Activated CD4-positive, alpha-beta T cell treated with anti-CD3 and anti-CD28 coated beads, Interleukin-2, Interleukin-4, amounts not matched to agents 100 ng/mL and 50 ng/mL, durations not matched to agents 16 hours and 8 hours (primary cell): Measurements from ENCODE around the gene DQX1.
A peak's percentile ranks its signal among the peaks of the same experiment; 100 is the strongest.
"Not testable (repeated sequence)": the region's sequence is repeated elsewhere in the genome, so short reads cannot be mapped to it uniquely, and the experiment has no call there.

Source experiments
- DNase-seq: peaks from one replicate; pipeline ENCODE4 v3.0.0-alpha.2; 2020; ENCODE audit warnings: low spot score

Gene DQX1

GRCh38 chr2:74496997-74497776 is 28.8 kb downstream of the DQX1 start:
- DNase-seq = no peak

DNA sequence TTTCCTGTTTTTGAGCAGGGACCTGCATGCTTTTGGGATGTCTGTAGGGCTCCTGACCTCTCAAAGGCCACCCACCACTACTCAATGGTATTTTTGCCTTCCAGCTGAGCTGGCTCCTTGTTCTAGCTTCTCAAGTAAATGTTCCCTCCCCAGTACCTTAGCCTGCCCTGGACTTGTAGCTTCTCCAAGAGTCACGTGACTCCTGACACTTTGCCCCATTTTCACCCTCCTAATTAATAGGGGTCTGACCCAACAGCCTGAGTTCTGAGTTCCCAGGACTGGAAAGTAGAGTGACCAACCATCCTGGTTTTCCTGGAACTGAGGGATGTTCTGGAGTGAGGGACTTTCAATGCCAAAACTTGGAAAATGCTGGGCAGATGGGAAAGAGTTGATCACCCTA is 30.6 kb downstream of the DQX1 start:
- no peak for DNase-seq

DNA sequence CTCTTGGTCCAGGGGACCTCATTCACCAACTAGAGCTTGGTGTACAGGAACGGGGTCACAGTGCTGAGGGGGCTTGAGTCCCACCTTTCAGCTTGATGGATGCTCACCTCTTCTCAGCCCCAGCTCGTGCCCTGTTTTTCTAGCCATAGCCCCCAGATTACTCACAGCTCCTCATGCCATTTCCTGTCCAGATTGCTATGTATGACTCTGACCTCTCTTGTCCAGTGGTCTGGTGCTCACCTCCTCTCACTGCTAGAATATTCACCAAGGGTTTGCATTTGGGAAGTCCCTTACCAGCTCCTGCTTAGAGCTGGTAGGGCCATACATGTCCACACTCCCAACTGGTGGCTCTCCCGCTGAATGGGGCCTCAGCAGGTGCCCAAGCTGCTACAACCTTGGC is 32.5 kb downstream of the DQX1 start:
- no peak for DNase-seq

DNA sequence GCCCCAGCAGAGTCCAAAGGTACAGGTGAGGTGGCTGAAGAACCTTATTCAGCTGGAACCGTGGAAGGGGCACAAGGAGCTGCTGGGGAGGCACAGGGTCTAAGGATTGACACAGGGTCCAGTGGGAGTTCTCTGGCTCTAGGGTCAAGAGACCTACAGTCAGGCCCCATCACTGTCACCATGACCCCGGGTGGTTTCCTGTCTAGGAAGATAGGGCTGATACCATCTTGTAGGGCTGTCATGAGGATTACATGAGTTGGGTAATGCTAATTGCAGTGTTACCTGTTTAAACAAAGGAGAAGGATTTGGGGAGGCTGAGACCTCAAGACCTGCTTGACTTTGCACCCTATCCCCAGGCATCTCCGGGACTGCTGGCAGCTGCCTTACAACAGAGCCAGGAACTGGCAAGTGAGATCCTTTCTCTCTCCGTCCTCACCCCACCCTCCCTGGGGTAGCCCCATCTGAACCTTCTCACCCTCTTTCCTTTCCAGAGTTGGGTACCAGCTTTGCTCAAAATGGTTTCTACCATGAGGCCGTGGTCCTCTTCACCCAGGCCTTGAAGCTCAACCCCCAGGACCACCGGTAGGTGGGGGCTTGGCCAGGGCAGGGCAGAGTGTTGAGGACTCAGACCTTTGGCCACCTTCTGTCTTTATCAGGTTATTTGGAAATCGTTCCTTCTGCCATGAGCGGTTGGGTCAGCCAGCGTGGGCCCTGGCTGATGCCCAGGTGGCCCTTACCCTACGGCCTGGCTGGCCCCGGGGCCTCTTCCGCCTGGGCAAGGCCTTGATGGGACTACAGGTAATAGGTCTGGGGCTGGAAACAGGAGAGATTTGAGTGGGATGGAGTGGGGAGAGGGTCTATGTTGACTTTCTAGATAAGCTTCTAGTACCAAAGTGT is 34.1 kb downstream of the DQX1 start:
- no peak for DNase-seq

DNA sequence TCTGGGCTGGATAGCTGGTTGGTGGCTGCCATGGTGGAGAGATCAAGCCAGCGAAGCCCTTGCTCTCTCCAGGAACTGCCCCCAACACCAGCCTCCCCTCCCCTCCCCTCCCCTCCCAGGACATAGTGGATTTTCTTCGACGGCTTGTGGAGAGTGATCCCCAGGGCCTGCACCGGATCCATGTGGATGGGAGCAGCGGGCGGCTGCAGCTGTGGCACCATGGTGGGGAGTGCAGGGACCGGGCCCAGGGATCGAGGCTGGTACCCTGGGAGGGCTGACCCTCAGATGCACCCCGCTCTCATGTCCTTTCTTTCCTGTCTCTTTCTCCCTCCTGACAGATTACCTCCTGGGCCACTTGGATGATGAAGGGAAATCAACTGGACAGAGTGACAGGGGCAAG is 36.1 kb downstream of the DQX1 start:
- DNase-seq = no peak

DNA sequence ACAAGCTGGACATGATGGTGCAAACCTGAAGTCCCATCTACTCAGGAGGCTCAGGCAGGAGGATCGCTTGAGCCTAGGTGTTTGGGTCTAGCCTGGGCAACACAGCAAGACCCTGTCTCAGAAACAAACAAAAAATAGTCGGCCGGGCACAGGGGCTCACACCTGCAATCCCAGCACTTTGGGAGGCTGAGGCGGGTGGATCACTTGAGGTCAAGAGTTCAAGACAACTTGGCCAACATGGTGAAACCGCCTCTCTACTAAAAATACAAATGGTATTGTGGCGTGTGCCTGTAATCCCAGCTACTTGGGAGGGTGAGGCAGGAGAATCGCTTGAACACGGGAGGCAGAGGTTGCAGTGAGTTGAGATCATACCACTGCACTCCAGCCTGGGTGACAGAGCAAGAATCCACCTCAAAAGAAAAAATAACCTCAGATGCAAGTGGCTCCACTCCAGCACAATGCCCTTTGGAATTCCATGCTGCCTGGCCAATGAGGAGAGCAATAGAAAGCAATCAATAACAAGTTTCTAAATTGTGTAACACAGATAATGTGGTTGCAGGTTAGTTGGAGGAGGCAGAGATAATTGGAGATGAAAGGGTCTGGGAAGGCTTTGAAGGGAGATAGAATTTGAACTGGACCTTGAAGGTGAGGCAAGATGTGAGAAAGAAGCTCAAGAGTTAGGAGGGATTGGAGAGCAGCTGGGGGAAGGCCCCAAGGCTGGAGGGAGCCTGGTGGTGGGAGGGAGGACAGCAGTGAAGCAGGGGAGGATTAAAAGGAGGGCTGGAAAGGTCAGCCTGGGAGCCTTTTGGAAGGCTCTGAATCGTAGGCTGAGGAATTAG is 37.2 kb downstream of the DQX1 start:
- DNase-seq = no peak

GRCh38 chr2:74486141-74486540 is 39.9 kb downstream of the DQX1 start:
- DNase-seq = no peak

DNA sequence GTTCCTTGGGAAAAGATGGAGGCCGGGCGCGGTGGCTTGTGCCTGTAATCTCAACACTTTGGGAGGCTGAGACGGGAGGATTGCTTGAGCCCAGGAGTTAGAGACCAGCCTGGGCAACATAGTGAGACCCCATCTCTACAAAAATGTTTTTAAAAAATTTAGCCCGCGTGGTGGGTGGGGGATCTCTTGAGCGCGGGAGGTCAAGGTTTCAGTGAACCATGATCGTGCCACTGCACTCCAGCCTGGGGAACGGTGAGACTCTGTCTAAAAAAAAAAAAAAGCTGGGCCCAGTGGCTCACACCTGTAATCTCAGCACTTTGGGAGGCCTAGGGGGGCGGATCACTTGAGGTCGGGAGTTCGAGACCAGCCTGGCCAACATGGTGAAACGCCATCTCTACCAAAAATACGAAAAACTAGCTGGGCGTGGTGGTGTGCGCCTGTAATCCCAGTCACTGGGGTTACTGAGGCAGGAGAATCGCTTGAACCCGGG is 42.3 kb downstream of the DQX1 start:
- not testable (repeated sequence) for DNase-seq

- DNase-seq = peak; percentile 95
Measured at GRCh38 chr2:74482801-74483674, 43.0 kb downstream of the DQX1 start, which contains the start of the genes CCDC142 and TTC31. Gene CCDC142, minus strand, starts transcription at chr2:74482998. Its CDS starts 161 bp downstream, at chr2:74482837. Gene TTC31, plus strand, starts transcription at chr2:74483081. Its CDS starts 15 bp downstream, at chr2:74483096.

DNA sequence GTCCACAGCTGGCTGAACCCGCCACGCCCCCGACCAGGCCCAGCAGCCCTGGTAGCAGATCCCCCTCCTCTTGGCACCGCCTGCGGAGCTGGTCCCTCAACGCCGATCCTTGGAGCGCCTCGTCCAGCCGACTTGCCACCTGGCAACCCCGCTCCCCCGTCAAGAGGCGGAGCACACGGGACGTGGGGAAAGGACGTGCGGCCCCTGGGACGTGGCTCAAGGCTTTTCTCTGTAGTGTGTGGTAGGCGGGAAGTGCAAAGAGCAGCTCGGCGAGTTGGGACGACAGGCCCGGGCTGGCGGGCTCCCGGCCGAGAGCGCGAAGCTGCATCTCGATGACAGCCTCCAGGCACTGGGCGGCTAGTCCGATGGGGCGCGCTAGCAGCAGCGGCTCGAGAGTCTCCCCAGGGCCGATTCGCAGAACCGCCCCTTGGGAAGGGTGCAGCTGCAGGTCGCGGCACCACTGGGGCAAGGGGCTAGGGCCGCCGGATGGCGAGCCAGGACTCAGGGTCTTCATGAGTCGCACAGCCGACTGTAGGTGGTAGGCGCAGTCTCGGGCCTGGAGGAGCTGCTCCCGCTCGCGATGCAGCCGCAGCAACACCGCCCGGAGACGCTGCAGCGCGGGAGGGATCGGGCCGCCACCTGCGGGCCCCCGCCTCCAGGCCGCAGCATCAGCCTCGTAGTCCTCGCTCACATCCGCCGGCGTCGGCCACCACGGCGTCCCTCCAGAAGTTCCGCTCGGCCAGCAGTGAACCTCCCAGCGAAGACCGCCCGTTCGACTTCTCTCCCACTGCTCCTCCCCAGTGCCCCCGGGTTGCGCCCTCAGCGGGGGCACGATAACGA is 43.9 kb downstream of the DQX1 start:
- DNase-seq = no peak

GRCh38 chr2:74481431-74481830 is 44.6 kb downstream of the DQX1 start:
- no peak for DNase-seq

DNA sequence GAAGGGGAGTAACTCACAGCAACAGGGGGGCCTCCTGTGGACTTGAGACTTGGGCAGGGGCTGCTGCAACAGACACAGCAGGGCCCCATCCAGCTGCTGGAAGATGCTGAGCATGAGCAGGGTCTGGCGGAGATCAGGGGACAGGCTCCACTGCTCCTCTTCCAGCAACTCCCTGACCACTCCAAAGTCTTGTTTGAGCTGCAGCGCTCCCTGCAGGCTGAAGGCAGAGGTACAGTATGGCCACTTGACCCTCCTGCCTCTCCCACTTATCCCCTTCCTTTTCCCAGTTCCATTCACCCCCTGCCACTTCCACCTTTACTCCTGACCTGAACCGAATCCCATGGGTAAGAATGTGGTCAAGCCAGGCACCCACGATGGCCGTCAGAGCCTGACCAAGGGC is 51.1 kb downstream of the DQX1 start:
- DNase-seq = no peak

DNA sequence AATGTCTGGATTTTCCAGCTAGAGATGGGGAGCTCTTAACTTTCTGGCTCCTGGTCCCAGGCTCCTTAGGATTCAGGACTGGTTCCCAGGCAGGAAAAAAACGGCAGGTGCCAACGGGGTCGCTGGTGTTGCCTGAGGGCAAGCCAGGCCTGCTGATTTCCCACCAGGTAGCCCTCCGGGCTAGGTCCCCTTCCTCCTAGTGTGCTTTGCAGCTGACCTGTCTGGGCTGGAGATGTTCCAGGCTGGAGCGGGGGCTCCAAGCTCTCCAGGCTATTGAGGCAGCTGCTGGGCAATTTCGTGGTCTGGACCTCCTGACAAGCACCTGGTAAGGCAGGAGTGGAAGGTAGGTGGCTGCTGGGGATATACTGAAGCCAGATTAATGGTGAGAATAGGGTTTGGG is 51.5 kb downstream of the DQX1 start:
- DNase-seq = no peak

DNA sequence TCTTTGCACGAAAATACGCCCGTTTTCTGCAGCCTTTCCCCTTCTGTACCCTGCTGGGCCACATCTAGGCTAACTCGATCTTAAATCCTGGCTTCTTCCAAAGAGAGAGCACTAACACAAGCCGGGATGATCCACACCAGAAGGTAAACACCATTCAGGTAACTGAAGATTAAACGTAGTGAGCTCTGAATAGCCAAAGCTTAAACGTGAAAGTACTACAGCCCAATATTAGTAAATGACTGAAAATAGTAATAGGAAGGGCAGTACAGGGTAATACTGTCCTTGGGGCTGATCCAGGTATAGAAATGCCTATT is 53.1 kb downstream of the DQX1 start:
- no peak for DNase-seq

DNA sequence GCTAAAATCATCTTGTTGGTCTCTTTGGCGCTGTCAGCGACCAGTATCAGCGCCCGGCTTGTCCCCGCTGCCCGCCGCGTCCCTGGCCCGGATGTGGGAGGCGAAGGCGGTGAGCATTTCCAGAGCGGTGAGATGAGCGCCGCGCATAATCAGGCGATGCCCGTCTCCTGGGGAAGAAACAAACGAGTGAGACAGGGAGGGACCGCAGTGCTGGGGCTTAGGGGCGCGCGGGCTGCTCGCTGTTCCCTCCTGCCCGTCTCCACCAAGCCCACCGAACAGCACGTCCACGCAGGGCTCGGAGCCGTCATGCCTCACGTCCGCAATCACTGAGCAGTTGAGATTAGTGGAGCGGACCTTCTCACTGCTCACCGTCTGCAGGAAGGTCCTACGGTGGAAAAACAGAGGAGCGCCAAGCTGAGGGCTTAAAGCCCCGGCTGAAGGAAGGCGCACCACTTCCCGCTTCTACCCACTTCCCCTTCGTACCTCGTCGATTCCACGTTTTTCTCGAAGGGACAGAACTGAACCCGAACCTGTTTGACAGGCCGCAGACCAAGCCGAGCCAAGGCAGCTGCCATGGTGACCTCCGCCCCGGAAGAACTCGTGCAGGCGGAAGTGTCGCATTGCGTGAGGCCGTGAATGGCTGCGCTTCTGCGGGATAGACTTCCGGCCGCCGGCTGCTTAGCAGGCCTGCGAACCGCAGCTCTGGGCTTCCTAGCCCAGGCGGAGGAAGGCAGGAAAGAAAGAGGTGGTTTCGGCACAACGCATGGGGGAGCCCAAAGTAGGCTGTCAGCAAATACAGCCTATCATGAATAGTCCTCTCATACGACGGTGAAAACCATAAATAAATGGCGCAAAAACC is 53.7 kb downstream of the DQX1 start, which contains the start of gene MRPL53:
Gene MRPL53 (minus strand): TSS at position 595 of the 859 bp plus-strand sequence. CDS start 20 bp downstream, at position 575.
- peak; percentile 97 for DNase-seq

GRCh38 chr2:74471332-74472065 is 54.5 kb downstream of the DQX1 start:
- no peak for DNase-seq

GRCh38 chr2:74470742-74471141 is 55.3 kb downstream of the DQX1 start:
- not testable (repeated sequence) for DNase-seq
